Upper lobe of left lung (tissue), 4 donors: ENCODE results near the gene ZNF710.

ENCODE experiments used
- CTCF ChIP-seq, 6 experiments: fragments of 450-650 bp in 4 of 6; fragments of 200-600 bp in 2 of 6; sonication (generic) in 2 of 6; IDR thresholded peaks; one replicate each; pipeline ENCODE4 v1.5.1; 2016 to 2019; ENCODE audit warnings: antibody characterized with exemption in 6 of 6
- EP300 ChIP-seq, 4 donors: sonication (generic); formaldehyde crosslinking; IDR thresholded peaks; one replicate each; pipeline ENCODE4 v1.5.1; 2017; ENCODE audit warnings: antibody characterized with exemption in 4 of 4, control low read depth in 2 of 4
- POLR2A ChIP-seq, 4 donors: fragments of 450-650 bp; IDR thresholded peaks; one replicate each; pipeline ENCODE4 v1.5.1; 2016 to 2017; ENCODE audit warnings: antibody characterized with exemption in 4 of 4, mild to moderate bottlenecking in 2 of 4

- no peak for TF ChIP-seq EP300 (IDR thresholded peaks at IDR 0.05)
- TF ChIP-seq POLR2A (IDR thresholded peaks at IDR 0.05) = no peak
- TF ChIP-seq CTCF (IDR thresholded peaks at IDR 0.05) = no peak
Measured at GRCh38 chr15:90083419-90083818, 82.3 kb downstream of the ZNF710 start.
